Peyer's patch (tissue), 4 donors: ENCODE data around the gene METTL14.

Source experiments
- CTCF ChIP-seq, 6 experiments: fragments of 450-650 bp in 4 of 6; fragments of 200-600 bp in 2 of 6; sonication (generic) in 1 of 6; IDR thresholded peaks; one replicate each; pipeline ENCODE4 v1.5.1; 2017 to 2019; ENCODE audit warnings: antibody characterized with exemption in 6 of 6, mild to moderate bottlenecking in 3 of 6, moderate library complexity in 1 of 6
- POLR2A ChIP-seq, 2 donors: fragments of 450-650 bp; IDR thresholded peaks; one replicate each; pipeline ENCODE4 v1.5.1; 2017; ENCODE audit warnings: antibody characterized with exemption in 2 of 2, mild to moderate bottlenecking in 2 of 2, moderate library complexity in 2 of 2

GRCh38 chr4:118755438-118756226 is 70.4 kb downstream of the METTL14 start:
- TF ChIP-seq POLR2A (IDR thresholded peaks at IDR 0.05): no peak
- TF ChIP-seq CTCF (IDR thresholded peaks at IDR 0.05): no peak
